Sigmoid colon (tissue), 4 donors: ENCODE results near the gene PRKACB.

Experiments used
- CTCF ChIP-seq, 4 experiments: fragments of 450-650 bp in 3 of 4; fragments of 200-600 bp in 1 of 4; IDR thresholded peaks; one replicate each; pipeline ENCODE4 v1.5.1; 2016 to 2019; ENCODE audit warnings: antibody characterized with exemption in 4 of 4, mild to moderate bottlenecking in 3 of 4, moderate library complexity in 2 of 4
- EP300 ChIP-seq, 4 donors: sonication (generic); formaldehyde crosslinking; IDR thresholded peaks; one replicate each; pipeline ENCODE4 v1.6.1; 2017; ENCODE audit warnings: antibody characterized with exemption in 4 of 4
- POLR2A ChIP-seq, 2 donors: fragments of 450-650 bp; IDR thresholded peaks; one replicate each; pipeline ENCODE4 v1.6.1; 2016; ENCODE audit warnings: antibody characterized with exemption in 2 of 2, mild to moderate bottlenecking in 2 of 2, moderate library complexity in 2 of 2

- no peak for TF ChIP-seq EP300 (IDR thresholded peaks at IDR 0.05)
- no peak for TF ChIP-seq CTCF (IDR thresholded peaks at IDR 0.05)
- TF ChIP-seq POLR2A (IDR thresholded peaks at IDR 0.05), result no peak
Measured at GRCh38 chr1:84266748-84267147, 122.7 kb downstream of the PRKACB start.
